Activated CD8-positive, alpha-beta memory T cell treated with anti-CD3 and anti-CD28 coated beads, Interleukin-2, amount 10 ng/mL, durations not matched to agents 7 days and 5 days (primary cell): ENCODE results near the gene AP4S1. TPM values are rescaled to one million over a fixed set of nuclear protein-coding genes. Genes with fewer than 3 reads are reported as not detected.
"Not testable (repeated sequence)": the region's sequence is repeated elsewhere in the genome, so short reads cannot be mapped to it uniquely, and the experiment has no call there.

Source experiments
- ATAC-seq: fragments of 150-1000 bp; cut with Tn5 transposase; one replicate; pipeline ENCODE4 v1.10.0; 2021; ENCODE audit warnings: moderate library complexity
- CTCF ChIA-PET: fragments of 350-600 bp; sonication (Branson Sonifier 250); formaldehyde crosslinking; loops from one replicate; lab custom pipeline; 2021; ENCODE audit warnings: antibody characterized with exemption; lab: Charles Lee
- DNase-seq: peaks from one replicate; pipeline ENCODE4 v3.0.0-alpha.2; 2020
- H3K27ac Mint-ChIP-seq: one replicate; pipeline ENCODE4 v1.8.0; 2021; ENCODE audit warnings: mild to moderate bottlenecking, mixed read lengths
- H3K27me3 Mint-ChIP-seq: one replicate; pipeline ENCODE4 v1.8.0; 2021; ENCODE audit warnings: mixed read lengths
- H3K36me3 Mint-ChIP-seq: one replicate; pipeline ENCODE4 v1.8.0; 2021; ENCODE audit warnings: mild to moderate bottlenecking, mixed read lengths
- H3K4me1 Mint-ChIP-seq: one replicate; pipeline ENCODE4 v1.8.0; 2021; ENCODE audit warnings: mixed read lengths
- H3K4me3 Mint-ChIP-seq: one replicate; pipeline ENCODE4 v1.8.0; 2021; ENCODE audit warnings: mild to moderate bottlenecking, moderate library complexity, mixed read lengths
- H3K9me3 Mint-ChIP-seq: one replicate; pipeline ENCODE4 v1.8.0; 2022; ENCODE audit warnings: low read depth, mixed read lengths
- total RNA-seq, 2 experiments: library from RNA; stranded (reverse); gene quantifications; one replicate each; pipeline ENCODE4 v1.2.3, GENCODE V29; 2021

AP4S1 gene
- total RNA-seq, 2 experiments from 2014 or later = 4.7 to 4.9 TPM

DNA sequence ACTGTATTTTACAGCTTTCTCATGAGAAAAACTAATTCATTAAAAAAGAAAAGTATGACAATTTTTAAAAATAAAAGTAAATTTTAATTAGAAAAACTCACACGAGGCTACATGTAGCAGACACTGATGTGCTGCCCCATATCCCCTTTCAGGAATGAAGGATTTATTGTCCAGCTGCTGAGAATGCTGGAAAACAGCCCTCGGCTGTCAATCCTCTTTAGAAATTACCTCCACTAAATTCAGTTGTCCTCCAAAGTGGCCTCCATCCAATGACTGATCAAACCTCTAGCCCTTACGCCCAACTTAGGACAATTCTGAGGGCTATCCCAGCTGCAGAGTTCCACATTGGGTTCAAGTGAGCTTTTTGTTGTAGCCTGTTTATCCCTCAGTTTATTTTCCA is 29.8 kb upstream of the AP4S1 start:
- peaks cover 17% of the 10 kb centered on the region for H3K4me1 Mint-ChIP-seq

DNA sequence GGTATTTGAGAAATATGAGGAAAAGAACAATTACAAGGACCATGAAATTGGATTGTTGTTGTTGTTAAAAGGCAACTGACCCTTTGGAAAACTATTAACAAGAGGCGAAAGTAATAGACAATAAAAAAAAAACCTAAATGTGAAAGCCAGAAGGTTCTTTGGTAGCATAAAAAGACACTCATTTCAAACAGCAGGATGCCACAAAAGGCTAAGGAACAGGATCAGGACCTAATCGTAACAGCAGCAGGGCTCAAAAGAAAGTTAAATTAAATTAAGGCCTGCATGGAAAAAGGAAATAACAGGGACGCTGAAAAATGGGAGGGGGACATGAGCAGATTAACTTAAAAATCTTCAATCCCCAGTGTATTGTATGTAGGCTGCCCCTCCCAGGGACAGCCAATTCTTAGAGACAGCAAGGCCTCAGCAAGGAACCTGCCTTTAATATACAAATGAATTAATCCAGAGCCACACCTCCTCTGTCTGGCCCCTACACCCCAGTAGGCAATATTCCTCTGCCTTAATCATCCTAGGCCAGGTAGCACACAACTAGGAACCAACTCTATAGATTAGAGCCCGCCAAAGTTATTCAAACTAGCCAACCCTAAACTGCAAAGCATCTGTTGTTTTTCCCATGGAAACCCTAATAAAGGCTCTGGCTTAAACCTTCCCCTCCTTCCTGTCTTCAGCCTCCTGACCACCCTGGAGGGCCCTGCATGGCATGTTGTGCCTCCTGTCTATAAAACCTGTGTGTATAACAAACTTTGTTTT is 28.4 kb upstream of the AP4S1 start:
- H3K4me1 Mint-ChIP-seq = peaks cover 16% of the 10 kb centered on the region
- peaks cover 38% of the 10 kb centered on the region for H3K36me3 Mint-ChIP-seq
- no peak for DNase-seq
- no peak overlapping the region for H3K27ac Mint-ChIP-seq
- CTCF ChIA-PET = no interaction called here
- no peaks in the 10 kb centered on the region for H3K27me3 Mint-ChIP-seq
- no peak for ATAC-seq
- no peak overlapping the region for H3K4me3 Mint-ChIP-seq
- peaks cover 6% of the 10 kb centered on the region for H3K9me3 Mint-ChIP-seq

More for the DNA sequence above, 29.8 kb upstream of the AP4S1 start:
- H3K9me3 Mint-ChIP-seq = peaks cover 6% of the 10 kb centered on the region
- peaks cover 29% of the 10 kb centered on the region for H3K36me3 Mint-ChIP-seq
- H3K4me3 Mint-ChIP-seq = no peak overlapping the region
- DNase-seq (no peak), ATAC-seq (no peak)
- H3K27ac Mint-ChIP-seq = no peak overlapping the region
- no peaks in the 10 kb centered on the region for H3K27me3 Mint-ChIP-seq
- CTCF ChIA-PET = interaction anchor here (1.2 to 1.3 kb wide), 4 partner anchors 8 to 26 kb away, joined by 3 to 4 read pairs (median 3); no protein-coding TSS in a partner anchor

DNA sequence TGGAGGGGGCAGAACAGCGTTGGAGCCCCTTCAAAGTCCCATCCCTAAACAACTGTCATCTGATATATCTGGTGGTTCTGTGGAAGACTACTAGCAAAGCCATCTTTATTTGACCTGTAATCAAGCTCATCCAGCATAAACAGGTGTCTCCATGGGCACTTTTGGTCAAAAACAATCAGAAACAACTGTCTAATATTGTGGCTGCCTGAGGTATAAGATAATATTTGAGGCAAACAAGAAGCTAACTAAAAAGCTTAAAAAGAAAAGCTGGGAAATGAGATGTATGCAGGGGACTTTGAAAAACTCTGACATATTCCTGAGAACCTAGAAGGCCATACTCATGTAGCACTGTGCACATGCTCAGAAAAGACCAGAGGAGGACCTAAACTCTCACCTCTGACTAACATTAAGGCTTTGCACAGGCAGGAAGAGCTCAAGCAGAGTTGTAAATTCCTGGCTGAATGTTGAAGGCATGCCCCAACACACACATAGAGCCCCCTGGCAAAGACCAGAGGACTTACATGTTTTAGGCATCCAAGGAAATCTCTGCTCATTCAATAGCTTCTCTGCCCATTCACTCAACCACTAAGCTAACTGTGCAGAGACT is 27.2 kb upstream of the AP4S1 start:
- CTCF ChIA-PET = no interaction called here
- peaks cover 6% of the 10 kb centered on the region for H3K9me3 Mint-ChIP-seq
- no peak overlapping the region for H3K27ac Mint-ChIP-seq
- H3K27me3 Mint-ChIP-seq = no peaks in the 10 kb centered on the region
- H3K4me1 Mint-ChIP-seq = peaks cover 20% of the 10 kb centered on the region
- DNase-seq = no peak
- peaks cover 42% of the 10 kb centered on the region for H3K36me3 Mint-ChIP-seq
- no peak for ATAC-seq
- no peak overlapping the region for H3K4me3 Mint-ChIP-seq

DNA sequence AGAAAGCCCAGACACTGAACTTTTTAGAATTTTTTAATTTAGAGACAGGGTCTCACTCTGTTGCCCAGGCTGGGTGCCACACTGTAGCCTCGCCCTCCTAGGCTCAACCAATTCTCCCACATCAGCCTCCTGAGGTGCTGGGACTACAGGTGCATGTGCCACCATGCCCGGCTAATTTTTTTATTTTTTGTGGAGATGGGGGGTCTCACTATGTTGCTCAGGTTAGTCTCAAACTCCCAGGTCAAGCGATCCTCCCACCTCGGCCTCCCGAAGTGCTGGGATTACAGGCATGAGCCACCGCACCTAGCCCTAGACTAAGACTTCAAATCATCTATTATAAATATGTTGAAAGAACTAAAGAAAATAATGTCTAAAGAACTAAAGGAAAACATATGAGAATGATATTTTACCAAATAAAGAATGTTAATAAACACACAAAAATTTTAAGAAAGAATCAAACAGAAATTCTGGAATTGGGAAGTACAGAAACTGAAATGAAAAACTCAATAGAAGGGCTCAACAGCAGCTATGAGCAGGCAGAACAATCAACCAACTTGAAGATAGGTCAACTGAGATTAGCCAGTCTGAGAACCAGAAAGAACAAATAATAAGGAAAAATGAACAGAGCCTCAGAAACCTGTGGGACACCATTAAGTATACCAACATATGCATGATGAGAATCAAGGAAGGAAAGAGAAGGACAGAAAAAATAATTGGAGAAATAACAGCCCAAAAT is 26.2 kb upstream of the AP4S1 start:
- peaks cover 44% of the 10 kb centered on the region for H3K36me3 Mint-ChIP-seq
- CTCF ChIA-PET = no interaction called here

DNA sequence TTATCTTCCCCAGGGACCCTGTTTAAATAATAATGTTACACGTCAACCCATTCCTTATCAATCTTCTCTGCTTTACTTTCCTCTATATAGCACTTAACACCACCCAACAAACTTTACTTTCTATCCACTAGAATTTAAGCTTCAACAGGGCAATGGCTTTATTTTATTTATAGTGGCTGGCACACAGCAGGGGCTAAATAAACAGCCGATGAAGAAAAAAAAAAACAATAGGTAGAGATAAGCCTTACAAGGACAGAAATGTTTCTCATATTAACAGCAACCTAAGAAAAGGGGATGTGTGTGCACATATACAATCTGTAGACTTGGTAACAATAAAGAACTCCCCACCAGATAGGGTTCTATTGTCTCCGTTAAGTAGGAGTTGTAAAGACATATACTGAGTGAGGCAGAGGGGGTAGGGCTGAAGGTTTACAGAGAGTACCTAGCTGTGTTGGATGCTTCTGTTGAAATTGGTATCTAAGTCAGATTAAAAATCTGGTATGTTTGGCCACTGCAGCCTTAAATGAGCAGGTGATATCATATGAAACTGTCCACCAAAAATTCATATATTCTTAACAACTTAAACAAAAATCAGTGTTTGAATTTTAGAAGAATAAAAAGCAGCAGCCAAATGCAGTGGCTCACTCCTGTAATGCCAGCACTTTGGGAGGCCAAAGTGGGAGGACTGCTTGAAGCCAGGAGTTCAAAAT is 24.7 kb upstream of the AP4S1 start:
- ATAC-seq = no peak
- H3K4me3 Mint-ChIP-seq = no peak overlapping the region
- no peaks in the 10 kb centered on the region for H3K27me3 Mint-ChIP-seq
- H3K27ac Mint-ChIP-seq = no peak overlapping the region
- peaks cover 9% of the 10 kb centered on the region for H3K4me1 Mint-ChIP-seq
- CTCF ChIA-PET = no interaction called here
- DNase-seq = no peak
- peaks cover 6% of the 10 kb centered on the region for H3K9me3 Mint-ChIP-seq
- peaks cover 49% of the 10 kb centered on the region for H3K36me3 Mint-ChIP-seq

More for the DNA sequence above, 26.2 kb upstream of the AP4S1 start:
- Mint-ChIP-seq H3K4me3 (no peak overlapping the region), H3K9me3 (peaks cover 6% of the 10 kb centered on the region), H3K27ac (no peak overlapping the region), H3K27me3 (no peaks in the 10 kb centered on the region), H3K4me1 (peaks cover 20% of the 10 kb centered on the region)
- no peak for ATAC-seq
- DNase-seq = no peak

GRCh38 chr14:31001339-31001658 is 24.1 kb upstream of the AP4S1 start:
- Mint-ChIP-seq H3K9me3 (peaks cover 6% of the 10 kb centered on the region), H3K27ac (no peak overlapping the region), H3K36me3 (peaks cover 49% of the 10 kb centered on the region), H3K4me1 (peaks cover 6% of the 10 kb centered on the region), H3K4me3 (no peak overlapping the region), H3K27me3 (no peaks in the 10 kb centered on the region)
- no peak for ATAC-seq
- CTCF ChIA-PET = no interaction called here
- DNase-seq = no peak

GRCh38 chr14:31003284-31003683 is 22.2 kb upstream of the AP4S1 start:
- CTCF ChIA-PET = no interaction called here
- Mint-ChIP-seq H3K9me3 (peaks cover 3% of the 10 kb centered on the region), H3K4me1 (peaks cover 6% of the 10 kb centered on the region), H3K27me3 (no peaks in the 10 kb centered on the region), H3K4me3 (no peak overlapping the region), H3K27ac (no peak overlapping the region), H3K36me3 (peaks cover 42% of the 10 kb centered on the region)
- ATAC-seq (no peak), DNase-seq (no peak)

DNA sequence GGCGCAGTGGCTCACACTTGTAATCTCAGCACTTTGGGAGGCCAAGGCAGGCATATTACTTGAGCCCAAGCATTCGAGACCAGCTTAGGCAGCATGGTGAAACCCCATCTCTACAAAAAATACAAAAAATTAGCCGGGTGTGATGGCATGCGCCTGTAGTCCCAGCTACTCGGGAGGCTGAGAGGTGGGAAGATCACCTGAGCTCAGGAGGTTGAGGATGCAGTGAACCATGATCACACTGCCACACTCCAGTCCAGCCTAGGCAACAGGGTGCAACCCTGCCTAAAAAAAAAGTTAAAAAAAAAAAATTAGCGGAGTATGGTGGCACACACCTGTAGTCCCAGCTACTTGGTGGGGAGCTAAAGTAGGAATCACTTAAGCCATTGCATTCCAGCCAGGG is 21.4 kb upstream of the AP4S1 start:
- not testable (repeated sequence) for H3K27ac Mint-ChIP-seq, H3K4me3 Mint-ChIP-seq
- CTCF ChIA-PET = interaction anchor here (0.6 to 1.2 kb wide), 2 partner anchors 9 to 281 kb away, joined by 3 read pairs; no protein-coding TSS in a partner anchor

GRCh38 chr14:31006703-31007102 is 18.7 kb upstream of the AP4S1 start:
- peaks cover 4% of the 10 kb centered on the region for H3K4me1 Mint-ChIP-seq
- no peak for ATAC-seq
- no peaks in the 10 kb centered on the region for H3K27me3 Mint-ChIP-seq
- CTCF ChIA-PET = no interaction called here
- no peak overlapping the region for H3K4me3 Mint-ChIP-seq
- no peak overlapping the region for H3K27ac Mint-ChIP-seq
- no peak for DNase-seq
- H3K36me3 Mint-ChIP-seq = peaks cover 19% of the 10 kb centered on the region
- no peaks in the 10 kb centered on the region for H3K9me3 Mint-ChIP-seq

More for the DNA sequence above, 21.4 kb upstream of the AP4S1 start:
- DNase-seq, ATAC-seq, H3K4me1 Mint-ChIP-seq, H3K27me3 Mint-ChIP-seq, H3K9me3 Mint-ChIP-seq: not testable (repeated sequence)
- H3K36me3 Mint-ChIP-seq = peaks cover 36% of the 10 kb centered on the region

GRCh38 chr14:31009836-31010574 is 15.4 kb upstream of the AP4S1 start:
- H3K27me3 Mint-ChIP-seq = no peaks in the 10 kb centered on the region
- peaks cover 3% of the 10 kb centered on the region for H3K4me1 Mint-ChIP-seq
- no peak overlapping the region for H3K4me3 Mint-ChIP-seq
- CTCF ChIA-PET = interaction anchor here (1.2 kb wide), 1 partner anchor 17 kb away, joined by 3 read pairs; no protein-coding TSS in a partner anchor
- peaks cover 17% of the 10 kb centered on the region for H3K36me3 Mint-ChIP-seq
- H3K27ac Mint-ChIP-seq = no peak overlapping the region
- no peaks in the 10 kb centered on the region for H3K9me3 Mint-ChIP-seq
- DNase-seq (no peak), ATAC-seq (no peak)

DNA sequence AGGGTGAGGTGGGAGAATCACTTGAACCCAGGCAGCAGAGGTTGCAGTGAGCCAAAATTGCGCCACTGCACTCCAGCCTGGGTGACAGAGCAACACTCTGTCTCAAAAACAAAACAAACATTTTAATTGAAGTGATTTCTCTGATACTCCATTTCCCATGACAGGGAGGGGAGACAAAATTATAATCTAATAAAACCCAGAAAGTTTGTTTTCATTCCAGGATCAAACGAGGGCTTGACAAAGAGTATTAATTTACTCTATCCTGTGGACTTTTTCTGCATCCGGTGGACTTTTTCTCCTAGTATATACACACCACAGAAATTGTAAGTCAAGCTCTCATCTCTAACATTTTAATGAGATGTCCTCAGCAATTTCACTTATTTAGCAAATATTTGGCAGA is 14.5 kb upstream of the AP4S1 start:
- Mint-ChIP-seq H3K36me3 (peaks cover 14% of the 10 kb centered on the region), H3K4me1 (peaks cover 3% of the 10 kb centered on the region), H3K27ac (no peak overlapping the region), H3K4me3 (no peak overlapping the region), H3K27me3 (no peaks in the 10 kb centered on the region), H3K9me3 (no peaks in the 10 kb centered on the region)
- DNase-seq = no peak
- no peak for ATAC-seq
- CTCF ChIA-PET = interaction anchor here (1.2 kb wide), 1 partner anchor 18 kb away, joined by 3 read pairs; no protein-coding TSS in a partner anchor

GRCh38 chr14:31013841-31014240 is 11.6 kb upstream of the AP4S1 start:
- Mint-ChIP-seq H3K4me3 (no peak overlapping the region), H3K4me1 (peaks cover 3% of the 10 kb centered on the region), H3K27me3 (no peaks in the 10 kb centered on the region), H3K36me3 (peaks cover 13% of the 10 kb centered on the region), H3K27ac (no peak overlapping the region), H3K9me3 (no peaks in the 10 kb centered on the region)
- DNase-seq (no peak), ATAC-seq (no peak)
- CTCF ChIA-PET = no interaction called here
